ENCODE data around the gene C19orf85.
"Not testable (repeated sequence)": the region's sequence is repeated elsewhere in the genome, so short reads cannot be mapped to it uniquely, and the experiment has no call there.

Gene C19orf85

DNA sequence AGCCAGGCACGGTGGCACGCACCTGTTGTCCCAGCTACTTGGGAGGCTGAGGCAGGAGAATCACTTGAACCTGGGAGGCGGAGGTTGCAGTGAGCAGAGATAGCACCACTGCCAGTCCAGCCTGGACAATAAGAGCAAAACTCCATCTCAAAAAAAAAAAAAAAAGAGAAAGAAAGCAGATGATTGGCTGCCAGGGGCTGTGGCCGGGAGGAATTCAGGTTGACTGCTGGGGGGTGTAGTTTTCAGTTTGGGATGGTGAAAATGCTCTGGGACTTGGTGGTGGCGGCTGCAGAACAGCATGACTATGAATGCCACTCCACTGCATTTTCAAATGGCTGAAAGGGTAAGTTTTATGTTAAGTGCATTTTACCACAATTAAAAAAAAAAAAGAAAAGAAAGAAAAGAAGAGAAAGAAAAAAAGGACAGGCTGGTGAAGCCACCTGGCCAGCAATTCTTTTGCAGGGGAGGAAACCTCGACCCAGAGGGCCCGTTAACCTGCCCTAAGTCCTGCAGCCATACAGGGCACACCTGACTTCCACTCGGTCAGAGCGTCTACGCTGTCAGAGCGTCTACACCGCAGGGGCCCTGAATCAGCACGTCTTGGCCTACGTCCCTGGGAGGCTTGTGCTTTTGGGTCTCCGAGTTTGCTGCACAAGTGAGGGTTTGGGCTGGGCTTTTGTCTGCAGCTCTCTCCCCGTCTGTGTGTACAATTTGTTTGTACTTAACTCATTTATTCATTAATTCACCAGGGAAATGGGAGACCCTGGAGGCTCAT, 6.7 kb downstream of the C19orf85 start:
- DNase-seq (ENCODE audit: low read depth): no peak

DNA sequence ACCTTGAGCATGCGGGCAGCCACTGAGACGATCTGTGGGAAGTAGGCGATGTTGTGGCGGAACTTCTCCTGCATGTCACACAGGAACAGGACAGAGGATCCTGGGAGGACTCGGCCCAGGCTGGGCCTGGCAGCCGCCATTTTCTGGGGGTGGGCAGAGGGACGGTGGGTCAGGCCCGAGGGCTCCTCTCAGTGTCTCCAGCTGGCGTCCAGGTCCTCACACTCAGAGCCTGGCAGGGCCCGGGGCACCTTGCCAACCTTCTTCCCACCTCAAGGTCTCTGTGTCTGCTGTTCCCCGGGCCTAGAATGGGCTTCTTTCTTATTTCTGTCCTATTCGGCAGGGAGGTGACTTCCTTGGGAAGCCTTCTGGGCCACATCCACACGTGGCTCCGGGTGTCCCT, 8.2 kb downstream of the C19orf85 start:
- DNase-seq (ENCODE audit: low read depth): no peak

DNA sequence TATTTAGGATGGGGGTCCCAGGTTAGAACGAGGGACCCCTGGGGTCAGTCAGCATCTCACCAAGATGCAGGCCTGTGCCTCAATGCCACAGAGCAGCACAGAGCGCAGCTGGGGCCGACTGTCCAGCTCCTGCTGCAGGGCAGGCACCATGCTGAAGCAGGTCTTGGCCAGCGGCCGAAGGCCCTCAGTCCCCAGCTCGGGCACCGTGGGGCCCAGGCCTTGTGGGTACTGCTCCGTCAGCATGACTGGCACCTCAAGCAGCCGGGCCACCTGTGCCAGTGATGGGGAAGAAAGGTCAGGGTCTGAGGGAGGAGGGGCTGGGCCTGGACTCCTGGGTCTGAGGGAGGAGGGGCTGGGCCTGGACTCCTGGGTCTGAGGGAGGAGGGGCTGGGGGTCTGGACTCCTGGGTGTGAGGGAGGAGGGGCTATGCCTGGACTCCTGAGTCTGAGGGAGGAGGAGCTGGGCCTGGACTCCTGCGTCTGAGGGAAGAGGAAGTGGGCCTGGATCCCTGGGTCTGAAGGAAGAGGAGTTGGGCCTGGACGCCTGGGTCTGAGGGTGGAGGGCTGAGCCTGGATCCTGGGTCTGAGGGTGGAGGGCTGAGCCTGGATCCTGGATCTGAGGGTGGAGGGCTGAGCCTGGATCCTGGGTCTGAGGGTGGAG, 8.8 kb downstream of the C19orf85 start:
- no peak for DNase-seq (ENCODE audit: low read depth)

DNA sequence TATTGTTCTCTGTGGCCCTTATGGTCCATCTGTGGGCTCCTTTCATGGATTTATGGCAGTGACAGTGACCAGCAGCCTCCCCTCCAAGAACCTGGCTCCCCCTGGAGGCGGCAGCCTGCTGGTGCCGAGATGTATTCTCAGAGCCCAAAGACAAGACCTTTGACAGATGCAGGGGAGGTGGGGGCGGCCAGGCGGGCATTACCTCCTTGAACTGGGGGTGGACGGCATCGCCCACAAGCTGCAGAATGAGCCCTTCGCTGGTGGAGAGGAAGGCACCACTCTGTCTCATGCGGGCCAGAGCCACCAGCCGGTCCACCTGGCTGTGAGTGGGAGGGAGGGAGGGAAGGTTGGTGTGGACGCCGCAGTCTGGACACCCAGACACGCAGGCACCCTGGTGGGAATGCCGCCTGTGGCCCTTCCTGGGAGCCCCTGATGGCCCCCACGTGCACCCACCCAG, 9.7 kb downstream of the C19orf85 start:
- no peak for DNase-seq (ENCODE audit: low read depth)

DNA sequence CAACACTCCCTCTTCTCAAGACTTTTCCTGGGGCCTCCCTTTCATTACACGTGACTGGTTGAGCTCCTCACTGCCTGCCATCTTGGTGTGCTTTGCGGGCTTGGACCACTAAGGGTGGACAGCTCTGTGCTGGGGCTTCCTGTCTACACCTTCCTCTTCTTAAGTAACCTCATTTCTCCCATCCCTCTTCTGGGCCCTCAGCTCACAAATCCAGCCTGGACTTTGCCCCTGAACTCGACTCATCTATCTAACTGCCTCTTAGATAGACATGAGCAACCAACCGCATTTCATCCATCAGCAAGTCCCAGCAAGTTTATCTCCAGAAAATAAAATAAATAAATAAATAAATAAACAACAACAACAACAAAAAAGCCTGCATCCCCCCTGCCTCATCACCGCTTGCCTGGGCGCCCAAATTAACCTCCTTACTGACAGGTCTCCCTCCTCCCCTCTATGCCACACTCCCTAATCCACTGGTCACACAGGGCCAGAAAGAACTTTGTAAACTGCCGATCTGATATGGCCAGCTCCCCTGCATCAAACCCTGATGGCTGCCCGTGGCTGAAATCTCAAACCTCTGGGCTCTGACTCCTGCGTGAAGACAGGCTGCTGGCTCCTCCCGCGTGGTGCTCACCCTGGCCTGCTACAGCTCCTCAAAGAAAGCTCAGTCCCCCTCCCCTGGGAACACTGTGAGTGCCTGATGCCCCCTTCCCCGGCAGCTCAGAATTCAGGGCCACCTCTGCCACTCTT, 10.9 kb downstream of the C19orf85 start:
- no peak for DNase-seq (ENCODE audit: low read depth)

DNA sequence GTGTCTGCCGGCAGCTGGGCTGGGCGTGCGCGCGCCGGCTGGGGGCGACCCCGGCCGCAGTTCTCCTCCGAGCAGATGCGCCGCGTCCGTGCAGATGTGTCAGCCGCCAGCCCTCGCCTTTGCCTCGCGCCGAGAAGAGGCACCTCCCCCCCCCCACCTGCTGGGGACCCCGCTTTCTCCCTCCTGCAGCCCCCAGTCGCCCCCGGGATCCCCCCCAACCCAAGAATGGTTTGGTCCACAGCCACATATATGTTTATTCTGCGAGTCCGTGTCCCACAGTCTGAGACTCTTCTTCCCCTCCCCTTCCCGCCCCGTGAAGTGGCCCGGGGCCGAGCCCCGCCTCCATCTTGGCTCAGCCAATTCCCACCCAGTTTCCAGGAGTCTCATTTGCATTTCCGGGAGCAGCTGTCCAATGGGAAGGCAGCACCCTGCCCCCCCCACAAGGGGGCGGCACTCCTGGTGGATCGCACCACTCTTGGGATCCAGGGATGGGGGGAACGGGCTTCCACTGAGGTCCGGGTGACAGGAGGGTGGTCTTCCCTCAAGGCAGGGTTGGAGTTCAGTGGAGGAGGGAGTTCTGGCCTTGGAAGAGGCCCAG, 11.7 kb downstream of the C19orf85 start:
- no peak for DNase-seq (ENCODE audit: low read depth)

DNA sequence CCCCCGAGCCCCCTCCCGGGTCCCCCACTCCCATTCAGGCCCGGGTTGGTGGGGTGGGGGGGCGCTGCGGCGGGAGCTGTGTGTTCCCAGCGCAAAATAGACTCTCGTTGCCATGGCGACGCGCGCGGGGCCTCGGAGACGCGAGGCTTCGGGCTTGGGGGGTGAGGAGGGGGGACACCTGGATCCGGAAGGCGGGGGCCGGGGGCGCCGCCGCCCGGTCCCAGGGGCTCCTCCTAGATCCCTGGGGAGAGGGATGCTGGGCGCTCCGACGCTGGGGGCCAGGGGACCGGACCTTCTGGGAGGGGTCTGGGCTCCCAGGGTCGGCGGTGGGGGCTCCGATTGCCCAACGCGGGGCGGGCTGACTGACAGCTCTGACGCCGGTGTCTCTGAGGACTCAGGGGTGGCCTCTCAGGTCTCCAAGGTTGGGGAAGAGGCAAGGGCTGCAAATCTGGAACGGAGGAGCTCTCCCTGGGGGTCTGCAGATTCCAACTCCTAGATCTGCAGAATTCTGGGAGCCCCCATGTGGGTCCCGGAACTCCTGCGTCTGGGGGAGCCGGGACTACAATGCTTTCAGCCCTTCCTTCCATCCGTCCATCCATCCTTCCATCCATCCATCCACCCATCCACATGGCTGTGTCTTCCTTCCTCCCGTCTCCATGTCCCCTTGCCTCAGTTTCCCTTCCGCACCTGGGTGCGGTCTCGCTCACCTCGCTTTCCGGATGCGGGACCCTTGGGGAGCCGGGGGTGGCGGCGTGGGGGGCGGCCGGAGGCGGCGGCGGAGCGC, 12.4 kb downstream of the C19orf85 start:
- no peak for DNase-seq (ENCODE audit: low read depth)

DNA sequence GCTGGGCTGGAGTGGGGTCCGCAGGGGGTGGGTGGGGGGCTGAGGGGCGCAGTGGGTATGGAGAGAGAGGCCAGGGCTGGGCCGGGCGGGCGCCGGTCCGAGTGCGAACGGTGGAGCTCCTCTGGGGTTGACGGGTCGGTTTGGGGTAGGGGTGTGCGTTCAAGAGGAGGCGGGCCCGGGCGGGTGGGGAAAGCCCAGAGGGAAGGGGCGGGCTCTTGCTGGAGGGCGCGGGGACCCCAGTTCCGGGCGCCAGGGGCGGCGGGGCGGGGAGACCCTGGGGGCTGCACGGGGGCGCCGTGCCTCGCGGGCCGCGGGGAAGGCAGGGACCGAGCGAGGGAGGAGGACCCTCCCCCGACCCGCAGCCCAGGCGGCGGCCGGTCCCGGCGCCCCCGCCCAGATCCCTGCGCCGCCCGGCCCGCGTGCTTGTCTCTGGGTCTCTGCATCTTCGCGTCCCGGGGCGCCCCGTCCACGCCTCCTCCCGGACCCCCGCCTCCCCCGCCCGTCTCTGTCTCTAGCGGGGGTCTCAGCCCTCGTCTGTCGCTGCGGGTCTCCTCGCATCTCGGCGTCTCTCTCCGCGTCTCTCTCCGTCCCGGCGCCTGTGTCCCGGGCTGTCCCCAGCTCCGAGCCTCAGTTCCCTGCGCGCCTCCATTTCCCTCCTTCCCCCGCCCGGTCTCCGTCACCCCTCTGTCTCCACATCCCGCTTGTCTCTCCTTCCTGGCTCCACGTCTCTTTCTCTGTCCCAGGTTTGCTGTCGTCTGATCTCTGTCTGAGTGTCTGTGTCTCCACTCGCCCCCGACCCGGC, 13.2 kb downstream of the C19orf85 start:
- DNase-seq (ENCODE audit: low read depth): no peak

DNA sequence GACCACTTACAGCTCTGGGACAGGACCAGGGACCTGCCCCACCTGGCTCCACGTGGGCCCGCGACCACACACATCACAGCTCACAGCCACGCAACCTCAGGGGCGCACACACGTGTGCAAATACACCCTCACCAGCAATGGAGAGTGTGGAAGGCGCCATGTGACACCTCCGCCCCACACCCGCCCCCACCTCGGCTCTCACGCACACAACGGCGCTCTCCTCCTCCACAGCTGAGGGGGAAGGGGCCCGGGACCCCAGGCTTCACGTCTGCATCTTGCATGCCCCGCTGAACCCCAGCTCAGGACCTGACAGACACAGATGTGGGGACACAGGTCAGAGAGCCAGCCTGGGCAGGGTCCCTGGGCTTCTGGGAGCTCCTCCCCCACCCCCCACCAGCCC, 15.1 kb downstream of the C19orf85 start:
- DNase-seq (ENCODE audit: low read depth): no peak

DNA sequence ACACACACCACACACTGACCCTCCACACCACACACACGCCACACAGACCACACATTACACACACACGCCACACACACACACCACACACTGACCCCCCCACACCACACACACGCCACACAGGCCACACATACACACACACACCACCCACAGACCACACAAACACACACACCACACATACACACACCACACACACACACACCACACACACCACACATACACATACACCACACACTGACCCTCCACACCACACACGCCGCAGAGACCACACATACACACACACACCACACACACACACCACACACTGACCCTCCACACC, 16.4 kb downstream of the C19orf85 start:
- DNase-seq (ENCODE audit: low read depth): not testable (repeated sequence)

DNA sequence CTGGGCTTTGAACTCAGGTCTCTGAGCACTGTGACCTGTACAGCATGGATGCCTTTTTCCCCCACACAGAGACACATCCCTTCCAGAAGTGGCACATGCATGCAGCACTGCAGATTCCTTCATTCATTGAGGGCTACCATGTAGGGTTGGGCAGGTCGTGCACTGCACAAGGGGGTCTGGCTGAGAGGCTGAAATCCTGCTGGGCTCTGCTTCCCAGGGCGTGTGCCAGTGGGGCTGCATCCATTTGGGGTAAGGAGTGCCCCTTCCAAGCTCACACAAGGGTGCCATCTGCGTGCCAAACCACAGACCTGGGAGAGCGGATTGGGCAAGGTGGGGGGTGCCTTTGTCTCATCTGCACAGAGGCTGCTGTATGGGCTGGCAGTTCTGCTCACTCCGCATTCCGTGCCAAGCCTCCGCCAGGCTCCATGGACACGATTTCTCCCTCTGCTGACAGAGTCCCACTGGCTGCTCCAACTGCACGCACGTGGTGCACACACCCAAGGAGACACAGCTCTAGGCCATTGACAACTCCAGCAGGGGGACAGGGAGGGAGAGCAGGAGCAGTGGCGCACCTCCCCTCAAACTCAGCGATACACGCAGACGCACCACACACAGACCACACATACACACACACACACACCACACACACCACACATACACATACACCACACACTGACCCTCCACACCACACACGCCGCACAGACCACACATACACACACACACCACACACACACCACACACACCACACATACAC, 17.0 kb downstream of the C19orf85 start:
- no peak for DNase-seq (ENCODE audit: low read depth)

DNA sequence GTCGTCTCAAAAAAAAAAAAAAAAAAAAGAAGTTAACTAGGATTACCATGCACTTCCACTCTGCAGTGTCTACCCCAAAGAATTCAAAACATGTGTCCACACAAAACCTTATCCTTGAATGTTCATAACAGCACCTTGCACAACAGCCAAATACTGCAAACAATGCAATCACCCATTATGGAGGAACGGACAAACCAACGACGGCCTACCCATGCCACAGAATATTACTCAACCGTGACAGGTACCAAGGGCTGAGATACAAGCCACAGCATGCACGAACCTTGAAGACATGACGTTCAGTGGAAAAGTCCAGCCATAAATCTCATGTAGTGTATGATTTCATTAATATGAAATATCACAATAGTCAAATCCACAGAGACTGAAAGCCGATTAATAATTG, 18.5 kb downstream of the C19orf85 start:
- DNase-seq (ENCODE audit: low read depth): no peak

DNA sequence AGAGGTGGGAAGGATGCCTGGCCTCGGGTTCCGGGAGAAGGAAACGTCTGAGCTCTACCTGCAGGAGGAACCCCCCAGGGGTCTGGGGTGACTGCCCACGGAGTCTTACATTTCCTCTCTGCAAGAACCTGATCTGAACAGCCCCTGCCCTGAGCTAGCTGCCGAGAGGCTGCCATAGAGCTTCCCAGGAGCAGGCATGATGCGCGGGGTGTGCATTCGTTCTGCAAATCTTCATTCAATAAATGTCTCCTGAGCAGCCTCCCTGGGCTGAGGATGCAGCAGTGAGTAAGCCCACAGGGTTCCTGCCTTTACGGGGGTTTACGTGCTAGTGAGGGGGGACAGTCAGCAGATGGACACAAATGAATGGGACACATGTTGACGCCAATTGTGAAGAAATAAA, 19.9 kb downstream of the C19orf85 start:
- no peak for DNase-seq (ENCODE audit: low read depth)

DNA sequence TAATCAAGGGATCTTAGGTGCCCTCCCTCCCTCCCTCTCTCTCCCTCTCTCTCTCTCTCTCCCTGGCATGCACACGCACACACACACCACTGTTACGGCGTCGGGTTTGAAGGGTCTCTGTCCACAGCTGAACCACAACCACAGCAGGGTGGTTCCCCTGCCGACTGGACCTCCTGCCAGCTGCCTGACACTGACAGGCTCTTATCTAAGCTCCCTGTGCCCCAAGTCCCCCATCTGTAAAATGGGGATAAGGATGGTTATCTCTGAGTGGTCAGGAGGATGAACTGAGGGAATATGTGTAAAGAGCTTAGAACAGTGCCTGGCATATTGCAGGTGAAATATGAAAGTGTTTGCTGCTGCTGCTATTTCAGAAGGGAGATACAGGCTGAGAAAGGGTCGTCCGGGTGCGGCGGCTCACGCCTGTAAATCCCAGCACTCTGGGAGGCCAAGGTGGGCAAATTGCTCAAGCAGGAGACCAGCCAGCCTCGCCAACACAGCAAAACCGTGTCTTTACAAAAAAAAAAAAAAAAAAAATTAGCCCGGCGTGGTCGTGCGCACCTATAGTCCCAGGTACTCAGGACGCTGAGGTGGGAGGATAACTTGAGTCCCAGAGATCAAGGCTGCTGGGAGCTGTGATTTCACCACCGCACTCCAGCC, 20.6 kb downstream of the C19orf85 start:
- DNase-seq (ENCODE audit: low read depth): no peak

DNA sequence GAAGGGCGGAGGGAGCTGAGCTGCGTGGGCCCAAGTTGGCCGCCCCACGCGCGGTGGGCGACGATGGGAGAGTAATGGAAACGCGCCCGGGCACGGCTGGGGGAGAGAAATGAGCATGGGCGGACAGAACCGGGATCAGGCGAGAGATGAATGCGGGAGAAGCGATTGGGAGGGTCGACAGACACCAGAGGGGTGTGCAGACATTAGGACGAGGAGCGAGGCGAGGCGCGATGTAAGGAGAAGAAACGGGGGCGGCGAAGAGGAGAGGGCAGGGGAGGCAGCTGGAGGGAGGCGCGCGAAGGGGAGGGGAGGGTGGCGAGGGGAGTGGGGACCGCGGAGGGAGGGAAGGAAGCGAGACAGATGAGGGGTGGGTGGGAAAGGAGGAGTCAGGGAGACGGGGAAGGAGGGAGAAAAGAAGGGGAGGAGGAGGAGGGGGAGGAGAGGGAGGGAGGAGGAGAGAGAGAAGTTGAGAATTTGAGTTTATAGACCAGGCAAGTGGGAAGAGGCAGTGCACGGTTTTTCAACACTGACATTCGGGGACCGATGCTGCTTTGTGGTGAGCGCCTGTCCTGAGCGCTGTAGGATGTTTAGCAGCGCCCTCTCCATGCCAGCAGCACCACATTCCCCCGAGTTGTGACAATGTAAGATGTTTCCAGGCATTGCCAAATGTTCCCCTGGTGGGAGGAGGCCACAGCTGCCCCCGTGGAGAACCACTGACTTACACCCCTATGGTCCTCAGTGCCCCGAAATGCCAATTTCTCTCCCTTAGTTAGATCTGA, 21.3 kb downstream of the C19orf85 start, which contains the start of gene SHISA7:
Gene SHISA7, minus strand, starts transcription at position 256 of the 779 bp plus-strand sequence. CDS start 437 bp downstream, outside the sequence.
- DNase-seq (ENCODE audit: low read depth): no peak

DNA sequence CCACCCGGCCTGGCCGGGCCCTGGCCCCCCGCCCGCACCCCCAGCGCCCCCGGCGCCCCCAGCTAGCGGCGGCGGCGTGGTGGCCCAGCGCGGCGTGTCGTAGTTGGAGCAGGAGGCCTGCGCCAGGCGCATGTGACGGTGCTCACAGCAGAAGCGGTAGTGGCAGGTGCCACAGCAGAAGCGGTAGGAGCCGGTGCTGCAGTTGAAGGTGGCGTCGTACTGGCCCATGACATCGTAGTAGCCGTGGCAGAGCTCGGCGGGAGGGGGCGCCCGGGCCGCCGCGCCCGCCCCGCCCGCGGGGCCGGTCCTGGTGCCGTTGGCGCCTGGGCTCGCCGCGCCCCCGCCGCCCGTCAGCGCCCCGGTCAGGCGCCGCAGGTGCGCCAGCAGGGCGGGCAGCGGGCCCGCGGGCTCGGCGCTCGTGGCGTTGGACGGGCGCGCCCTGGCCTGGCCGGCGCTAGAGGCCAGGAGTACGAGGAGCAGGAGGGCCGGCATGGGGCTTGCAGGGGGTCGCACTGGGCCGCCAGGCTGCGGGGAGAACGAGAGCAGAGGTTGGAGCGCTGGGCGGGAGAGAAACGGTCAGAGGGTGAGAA, 22.1 kb downstream of the C19orf85 start:
- no peak for DNase-seq (ENCODE audit: low read depth)

DNA sequence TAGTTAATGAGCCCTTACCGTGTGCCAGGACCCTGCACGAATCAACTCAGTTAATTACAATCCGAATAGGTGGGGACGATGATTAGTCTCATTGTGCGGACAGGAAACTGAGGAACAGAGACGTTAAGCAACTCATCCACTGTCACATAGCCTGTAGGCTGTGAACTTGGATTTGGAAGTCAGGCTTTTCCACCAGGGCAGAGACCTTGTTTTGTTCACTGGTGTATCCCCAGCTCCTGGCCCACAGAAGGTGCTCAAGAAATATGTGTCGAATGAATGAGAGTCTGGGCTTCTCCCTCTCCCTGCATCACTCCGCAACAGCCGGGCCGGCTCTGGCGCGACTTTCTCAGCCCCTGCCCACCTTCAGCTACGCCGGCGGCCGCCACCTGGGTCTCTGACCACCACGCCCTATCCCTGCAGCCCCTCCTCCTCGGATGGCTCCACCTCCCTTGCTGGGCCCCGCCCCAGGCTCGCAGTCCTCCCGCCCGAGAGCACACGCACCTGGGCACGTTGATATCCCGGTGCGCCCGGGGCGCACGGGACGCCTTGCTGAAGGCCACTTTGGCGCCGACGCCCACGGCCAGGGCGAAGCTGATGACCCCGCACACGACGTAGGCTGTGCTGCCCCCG, 22.7 kb downstream of the C19orf85 start:
- no peak for DNase-seq (ENCODE audit: low read depth)

DNA sequence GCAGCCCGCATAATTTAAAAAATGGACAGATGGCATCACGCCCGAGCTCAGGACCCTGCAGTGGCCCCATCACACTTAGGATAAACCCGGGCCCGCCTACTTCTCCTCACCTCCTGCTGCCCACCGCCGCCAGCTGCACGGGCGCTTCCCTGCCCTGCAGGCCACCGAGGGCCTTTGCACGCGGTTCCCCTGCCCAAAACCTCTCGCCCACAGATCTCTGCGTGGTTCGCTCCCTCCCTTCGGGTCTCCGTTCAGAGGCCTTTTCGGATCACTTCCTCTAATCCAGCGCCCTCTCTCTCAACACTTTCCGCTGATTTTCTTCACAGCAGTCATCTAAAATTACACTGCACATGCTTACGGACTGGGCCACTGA, 23.2 kb downstream of the C19orf85 start:
- no peak for DNase-seq (ENCODE audit: low read depth)

All from stimulated activated CD8-positive, alpha-beta memory T cell treated with anti-CD3 and anti-CD28 coated beads, Interleukin-7, amount 100 ng/mL, for 24 hours (primary cell).